HG02943 (cell line): ENCODE data around the gene HS3ST6.
"Not testable (repeated sequence)": the region's sequence is repeated elsewhere in the genome, so short reads cannot be mapped to it uniquely, and the experiment has no call there.

Source experiments
- ATAC-seq: cut with Tn5 transposase; IDR thresholded peaks from one replicate; pipeline ENCODE4 v1.9.1; 2021; ENCODE audit warnings: mild to moderate bottlenecking, low read depth, moderate library complexity; ENCODE audit not compliant: unreplicated experiment

The HS3ST6 gene

GRCh38 chr16:1909561-1910231 is 8.5 kb downstream of the HS3ST6 start:
- no peak for ATAC-seq

GRCh38 chr16:1908983-1909382 is 9.2 kb downstream of the HS3ST6 start:
- ATAC-seq = no peak

DNA sequence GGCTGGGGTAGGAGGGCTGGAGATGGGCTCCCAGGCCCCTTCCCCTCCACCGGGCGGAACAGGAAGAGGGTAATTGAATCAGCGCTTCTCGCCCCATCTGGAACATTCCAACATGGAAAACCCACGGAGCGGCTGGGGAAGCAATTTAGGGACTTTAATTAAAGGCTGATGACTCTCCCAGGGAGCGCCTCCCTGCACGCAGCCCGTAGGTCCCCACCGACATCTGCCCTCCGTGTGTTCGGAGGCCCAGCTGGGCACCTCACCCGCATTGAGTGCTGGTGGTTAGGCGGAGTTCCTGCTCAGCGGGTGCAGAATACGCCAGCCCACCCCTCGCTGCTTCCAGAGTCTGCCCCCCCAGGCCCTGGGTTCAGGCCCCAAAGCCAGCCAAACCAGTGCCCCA is 10.0 kb downstream of the HS3ST6 start:
- ATAC-seq = no peak

DNA sequence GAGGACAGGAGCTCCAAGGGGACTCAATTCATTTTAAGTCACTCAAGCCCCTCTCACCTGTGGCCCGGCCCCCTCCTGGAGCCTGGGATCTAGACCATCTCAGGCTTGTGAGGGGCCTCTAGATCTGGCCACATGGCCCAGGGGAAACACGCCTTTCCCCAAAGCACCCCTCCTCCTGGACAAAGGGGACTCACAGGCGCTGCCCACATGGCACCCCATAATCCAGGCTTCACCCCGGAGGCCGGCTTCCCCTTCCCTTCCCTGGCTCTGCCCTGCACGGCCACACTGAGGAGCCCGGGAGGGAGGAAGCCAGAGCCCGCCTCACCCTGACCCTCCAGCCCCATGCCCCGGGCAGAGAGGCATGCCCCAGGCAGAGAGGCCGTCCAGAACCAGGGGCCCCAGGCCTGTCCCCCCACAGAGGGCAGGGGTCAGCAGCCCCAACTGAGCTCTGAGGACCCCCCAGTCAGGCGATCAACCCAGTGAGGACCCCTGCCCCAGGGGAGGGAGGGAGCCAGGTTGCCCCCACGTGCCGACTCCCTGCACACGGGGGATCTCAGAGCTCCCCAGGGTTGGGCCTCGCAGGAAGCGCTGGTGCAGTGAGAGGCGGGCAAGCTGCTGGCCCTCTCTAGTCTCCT is 10.9 kb downstream of the HS3ST6 start:
- ATAC-seq = no peak

GRCh38 chr16:1906846-1907165 is 11.4 kb downstream of the HS3ST6 start:
- no peak for ATAC-seq

GRCh38 chr16:1906055-1906845 is 12.0 kb downstream of the HS3ST6 start:
- no peak for ATAC-seq

DNA sequence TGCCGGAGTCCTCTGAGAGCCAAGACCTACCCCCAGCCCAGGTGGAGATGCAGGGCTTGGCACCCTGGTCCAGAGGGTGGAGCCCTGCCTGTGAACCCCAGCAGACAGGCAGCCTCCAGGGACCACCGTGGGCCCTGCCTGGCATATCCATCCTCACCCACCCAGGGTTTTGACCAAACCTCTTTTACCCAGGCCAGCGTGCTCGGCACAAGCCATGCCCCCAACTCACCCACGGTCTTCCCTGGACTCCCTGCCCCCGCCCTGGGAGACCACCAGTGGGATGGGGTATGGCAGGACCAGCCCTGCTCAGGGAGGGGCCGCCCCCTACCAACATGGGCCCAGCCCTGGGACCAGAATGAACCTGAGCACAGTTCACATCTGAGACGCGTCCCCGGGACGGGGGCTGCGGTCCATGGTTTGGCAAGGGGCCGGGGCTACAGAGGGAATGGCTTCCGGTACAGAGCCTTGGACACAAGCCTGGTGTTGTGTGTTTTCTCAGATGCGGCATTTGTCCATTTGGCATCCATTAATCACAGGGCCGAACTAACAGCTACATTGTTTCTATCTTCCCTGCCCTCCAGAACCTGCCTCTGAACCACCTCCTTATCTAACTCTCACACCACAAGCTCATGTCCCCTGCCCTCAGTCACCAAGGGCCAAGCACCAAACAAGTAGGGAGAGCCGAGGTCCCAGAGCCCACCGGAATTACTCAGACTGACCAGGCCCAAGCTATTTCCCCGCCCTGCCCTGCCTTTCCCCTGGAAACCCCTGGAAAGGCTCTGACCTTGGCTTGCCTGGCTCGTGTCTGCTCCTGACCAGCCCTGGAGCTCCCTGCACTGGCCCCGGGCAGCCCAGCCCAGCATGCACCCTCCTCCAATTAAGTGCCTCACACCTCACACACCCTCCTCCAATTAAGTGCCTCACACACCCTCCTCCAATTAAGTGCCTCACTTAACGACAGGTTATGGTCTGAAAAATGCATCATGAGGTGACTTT is 14.1 kb downstream of the HS3ST6 start:
- ATAC-seq = no peak

DNA sequence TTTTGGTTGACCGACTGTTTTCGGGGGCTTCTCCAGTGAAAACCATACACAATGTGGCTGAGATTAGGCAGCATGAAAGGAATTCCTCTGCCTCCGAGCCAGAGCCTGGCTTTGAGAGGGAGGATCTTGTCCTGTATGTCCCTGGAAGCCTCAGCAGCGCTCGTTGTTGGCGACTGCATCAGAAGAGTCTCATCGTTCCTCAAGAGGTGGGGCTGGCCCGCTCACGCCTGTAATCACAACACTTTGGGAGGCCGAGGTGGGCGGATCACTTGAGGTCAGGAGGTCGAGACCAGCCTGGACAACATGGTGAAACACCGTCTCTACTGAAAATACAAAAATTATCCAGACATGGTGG is 15.0 kb downstream of the HS3ST6 start:
- no peak for ATAC-seq

DNA sequence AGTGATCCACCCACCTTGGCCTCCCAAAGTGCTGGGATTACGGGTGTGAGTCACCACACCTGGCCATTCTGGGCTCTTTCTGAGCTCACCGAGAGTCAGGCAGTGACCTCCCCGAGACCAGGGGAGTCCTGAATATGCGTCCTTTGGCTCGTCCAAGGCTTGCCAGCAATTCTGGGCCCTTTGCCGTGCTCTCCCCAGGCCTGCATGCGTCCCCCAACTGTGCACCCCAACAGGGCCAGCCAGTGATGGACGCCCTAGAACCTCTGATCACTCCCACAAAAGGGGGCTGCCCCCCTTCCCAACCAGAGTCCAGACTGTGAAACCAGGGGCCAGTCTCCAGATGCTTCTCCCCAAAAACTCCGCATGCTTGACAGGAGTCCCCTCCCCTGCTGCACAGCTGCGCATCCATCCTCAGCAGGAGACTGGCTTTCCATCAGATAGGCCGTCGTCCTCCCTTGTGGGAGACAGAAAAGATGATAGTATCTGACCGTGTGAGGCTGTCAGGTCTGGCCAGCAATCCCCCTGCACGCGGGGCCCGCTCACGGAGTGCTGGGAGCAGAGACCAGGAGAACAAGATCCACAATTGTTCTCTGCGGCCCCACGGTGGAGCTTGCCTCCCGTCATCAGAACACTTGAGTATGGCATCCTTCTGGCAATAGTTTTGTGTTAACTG is 15.5 kb downstream of the HS3ST6 start:
- no peak for ATAC-seq

DNA sequence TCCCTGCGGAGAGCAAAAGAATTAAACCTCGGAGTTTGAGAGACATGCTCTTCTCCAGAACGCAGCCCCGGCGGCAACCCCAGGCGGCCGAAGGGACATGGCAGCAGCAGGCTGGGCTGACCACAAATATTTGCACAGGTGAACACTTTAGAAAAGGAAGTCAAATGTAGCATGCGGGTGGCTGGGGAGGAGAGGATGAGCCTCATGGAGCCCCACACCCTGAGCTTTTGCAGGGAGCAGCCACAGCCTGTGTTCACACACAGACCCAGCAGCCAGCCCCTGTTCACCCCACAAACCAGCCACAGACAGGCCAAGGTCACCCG is 17.8 kb downstream of the HS3ST6 start:
- ATAC-seq = no peak

DNA sequence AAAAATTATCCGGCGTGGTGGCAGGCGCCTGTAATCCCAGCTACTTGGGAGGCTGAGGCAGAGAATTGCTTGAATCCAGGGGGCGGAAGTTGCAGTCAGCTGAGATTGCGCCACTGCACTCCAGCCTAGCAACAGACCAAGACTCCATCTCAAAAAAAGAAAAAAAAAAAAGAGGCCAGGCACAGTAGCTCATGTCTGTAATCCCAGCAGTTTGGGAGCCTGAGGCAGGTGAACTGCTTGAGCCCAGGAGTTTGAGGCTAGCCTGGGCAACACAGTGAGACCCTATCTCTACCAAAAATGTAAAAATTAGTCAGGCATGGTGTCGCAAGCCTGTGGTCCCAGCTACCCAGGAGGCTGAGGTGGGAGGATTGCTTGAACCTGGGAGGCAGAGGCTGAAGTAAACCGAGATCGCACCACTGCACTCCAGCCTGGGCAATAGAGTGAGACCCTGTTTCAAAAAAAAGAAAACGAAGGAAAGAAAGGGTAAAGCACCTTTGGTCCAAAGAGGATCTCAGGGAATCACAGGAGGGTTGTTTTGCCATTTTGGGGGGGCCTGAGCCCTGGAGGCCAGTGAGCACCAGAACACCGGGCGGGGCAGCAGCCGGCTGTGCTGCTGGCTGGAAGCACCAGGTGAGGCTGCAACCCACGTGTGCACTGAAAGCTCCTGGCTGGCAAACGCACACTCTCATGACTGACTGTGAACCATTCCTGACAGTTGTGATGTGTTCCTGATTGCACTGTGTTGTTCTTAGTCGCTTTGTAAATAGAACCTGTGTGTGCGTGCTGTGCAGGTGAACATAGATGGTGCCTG is 18.4 kb downstream of the HS3ST6 start:
- no peak for ATAC-seq

DNA sequence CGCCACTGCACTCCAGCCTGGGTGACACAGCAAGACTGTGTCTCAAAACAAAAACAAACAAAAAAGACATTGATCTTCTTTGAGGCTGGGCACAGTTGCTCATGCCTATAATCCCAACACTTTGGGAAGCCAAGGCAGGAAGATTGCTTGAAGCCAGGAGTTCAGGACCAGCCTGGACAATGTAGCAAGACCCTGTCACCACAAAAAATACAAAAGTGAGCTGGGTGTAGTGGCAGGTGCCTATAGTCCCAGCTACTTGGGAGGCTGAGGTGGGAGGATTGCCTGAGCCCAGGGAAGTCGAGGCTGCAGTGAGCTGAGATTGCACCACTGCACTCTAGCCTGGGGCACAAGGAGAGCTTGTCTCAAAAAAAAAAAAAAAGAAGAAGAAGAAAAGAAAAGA is 20.5 kb downstream of the HS3ST6 start:
- ATAC-seq = not testable (repeated sequence)

DNA sequence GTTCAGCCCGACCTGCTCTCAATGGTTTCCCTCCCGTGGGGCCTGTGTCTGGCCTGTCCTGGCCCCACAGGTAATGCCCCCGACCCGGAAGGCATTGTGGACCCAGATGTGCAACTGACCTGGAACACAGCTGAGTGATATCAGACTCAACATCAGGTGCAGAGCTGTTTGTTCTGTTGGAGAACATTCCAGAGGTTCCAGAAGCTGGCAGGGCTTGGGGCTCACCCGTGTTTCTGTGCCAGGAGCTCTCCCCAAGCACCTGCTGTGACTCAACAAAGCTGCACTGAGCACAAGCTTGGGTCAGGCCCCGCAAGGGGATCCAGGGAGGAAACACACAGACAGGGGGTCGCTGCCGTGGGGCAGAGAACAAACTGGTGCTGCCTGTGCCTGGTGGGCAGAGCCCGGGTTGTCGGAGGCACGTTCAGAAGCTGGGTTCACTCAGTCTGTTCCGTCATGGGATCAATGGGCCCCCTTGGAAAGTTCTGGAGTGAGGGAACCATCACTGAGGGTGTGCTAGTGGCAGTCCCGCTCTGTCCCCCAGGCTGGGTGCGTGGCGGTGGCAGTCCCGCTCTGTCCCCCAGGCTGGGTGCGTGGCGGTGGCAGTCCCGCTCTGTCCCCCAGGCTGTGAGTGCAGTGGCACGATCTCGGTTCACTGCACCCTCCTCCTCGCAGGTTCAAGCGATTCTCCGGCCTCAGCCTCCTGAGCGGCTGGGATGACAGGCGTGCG is 22.1 kb downstream of the HS3ST6 start:
- ATAC-seq = no peak

DNA sequence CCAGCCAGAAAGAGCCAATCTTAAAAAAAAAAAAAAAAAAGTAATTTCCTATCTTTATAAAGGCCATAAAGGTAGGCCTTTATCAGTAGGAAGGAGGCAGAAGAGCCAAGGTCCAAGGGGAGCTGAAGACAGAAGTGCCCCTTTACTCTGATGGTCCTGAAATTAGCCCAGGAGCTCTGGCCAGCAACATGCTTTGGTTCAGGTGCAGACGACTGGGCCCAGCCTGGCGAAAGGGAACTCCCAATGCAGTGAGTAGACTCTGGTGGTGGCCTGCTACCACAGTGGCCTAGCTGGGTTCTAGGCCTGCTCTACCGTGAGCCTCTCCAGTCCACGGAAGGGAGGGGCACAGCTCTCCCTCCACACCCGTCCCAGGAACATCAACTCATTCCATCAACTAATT is 23.1 kb downstream of the HS3ST6 start:
- ATAC-seq = no peak

- ATAC-seq = no peak
These were observed 27.5 kb downstream of the HS3ST6 start for GRCh38 chr16:1890708-1891050.

- ATAC-seq = no peak
These were observed 28.0 kb downstream of the HS3ST6 start for GRCh38 chr16:1890024-1890707.

- no peak for ATAC-seq
These were observed 30.4 kb downstream of the HS3ST6 start for GRCh38 chr16:1887711-1888354.

- ATAC-seq = no peak
These were observed 33.3 kb downstream of the HS3ST6 start for GRCh38 chr16:1884889-1885288.
